ENCODE data around the gene FRY.

DNA sequence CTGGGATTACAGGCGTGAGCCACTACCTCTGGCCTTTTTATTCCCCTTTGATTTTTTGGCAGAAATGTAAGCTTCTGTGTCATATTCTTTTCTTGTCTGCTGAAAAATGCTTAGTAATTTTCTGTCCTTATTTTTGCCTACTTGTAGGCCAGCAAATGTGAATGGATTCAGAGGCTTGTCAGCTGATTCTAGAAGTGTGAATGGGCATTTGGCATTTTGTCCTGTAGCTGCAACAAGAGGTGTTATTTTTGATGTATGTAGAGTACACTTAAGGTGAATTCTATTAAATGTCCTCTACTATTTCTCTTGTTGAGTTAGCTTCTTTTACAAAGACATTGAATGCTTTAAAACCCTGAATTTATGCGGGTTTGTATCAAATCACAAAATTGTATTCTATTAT lies 50.0 kb downstream of the FRY start:
- TF ChIP-seq POLR2A (IDR thresholded peaks at IDR 0.05; ENCODE audit: low read length) (no peak), GATA1 (IDR thresholded peaks at IDR 0.05; ENCODE audit: low read depth, low read length) (no peak)

Data from erythroblast (primary cell).